Esophagus squamous epithelium (tissue), 4 donors: ENCODE results near the gene AGBL1.

Experiments
- CTCF ChIP-seq, 6 experiments: fragments of 450-650 bp in 4 of 6; fragments of 200-600 bp in 2 of 6; sonication (generic) in 2 of 6; IDR thresholded peaks; one replicate each; pipeline ENCODE4 v1.5.1; 2016 to 2019; ENCODE audit warnings: antibody characterized with exemption in 6 of 6, mild to moderate bottlenecking in 4 of 6, moderate library complexity in 4 of 6
- POLR2A ChIP-seq, 4 donors: fragments of 450-650 bp; IDR thresholded peaks; one replicate each; pipeline ENCODE4 v1.6.1; 2017; ENCODE audit warnings: antibody characterized with exemption in 4 of 4, mild to moderate bottlenecking in 4 of 4, moderate library complexity in 3 of 4

- TF ChIP-seq CTCF (IDR thresholded peaks at IDR 0.05) (no peak), POLR2A (IDR thresholded peaks at IDR 0.05) (no peak)
Measured at GRCh38 chr15:86061581-86061980, 18.1 kb upstream of the AGBL1 start.
